ENCODE data around the gene TCF4. TPM values are rescaled to one million over a fixed set of nuclear protein-coding genes. Genes with fewer than 3 reads are reported as not detected.
A peak's percentile ranks its signal among the peaks of the same experiment; 100 is the strongest.

The TCF4 gene
- total RNA-seq, 4 donors from 2014 or later, result 114 to 190 (median 132) TPM

- intact Hi-C loops (cut with DNase I), result no loop called here
- TF ChIP-seq CTCF (IDR thresholded peaks at IDR 0.05) (no peak), POLR2A (IDR thresholded peaks at IDR 0.05) (no peak)
- Histone ChIP-seq H3K27me3 (no peaks in the 10 kb centered on the region), H3K27ac (no peak overlapping the region), H3K36me3 (no peaks in the 10 kb centered on the region), H3K4me1 (peaks cover 10 to 20% of the 10 kb centered on the region in 2 donors), H3K4me3 (replicated peaks in 1 of 3) (no peak overlapping the region), H3K9me3 (no peaks in the 10 kb centered on the region)
- peak; percentile 12 to 33 for DNase-seq
- 39 to 47% methylated on average over 2 to 5 of the region's 5 CpGs for WGBS, 2 donors
Observed at GRCh38 chr18:55497825-55498403, 90.1 kb downstream of the TCF4 start.

GRCh38 chr18:55494899-55495298 lies 93.1 kb downstream of the TCF4 start:
- no peak for DNase-seq
- no peak overlapping the region for H3K4me3 ChIP-seq (replicated peaks in 1 of 3)
- intact Hi-C loops (cut with DNase I), result no loop called here
- H3K27ac ChIP-seq, result no peak overlapping the region
- 71 to 77% methylated on average over 1 of the region's 1 CpG for WGBS, 2 donors
- TF ChIP-seq CTCF (IDR thresholded peaks at IDR 0.05) (no peak), POLR2A (IDR thresholded peaks at IDR 0.05) (no peak)
- no peaks in the 10 kb centered on the region for H3K27me3 ChIP-seq
- peaks cover 5 to 13% of the 10 kb centered on the region in 2 donors for H3K4me1 ChIP-seq
- H3K9me3 ChIP-seq, result no peaks in the 10 kb centered on the region
- H3K36me3 ChIP-seq, result no peaks in the 10 kb centered on the region

- 90 to 100% methylated on average over 1 of the region's 1 CpG for WGBS, 2 donors
- intact Hi-C loops (cut with DNase I), result no loop called here
- Histone ChIP-seq H3K4me1 (peaks cover 5 to 9% of the 10 kb centered on the region in 2 donors), H3K27me3 (no peaks in the 10 kb centered on the region), H3K4me3 (replicated peaks in 1 of 3) (no peak overlapping the region), H3K27ac (no peak overlapping the region), H3K9me3 (no peaks in the 10 kb centered on the region), H3K36me3 (no peaks in the 10 kb centered on the region)
- DNase-seq, result no peak
- TF ChIP-seq CTCF (IDR thresholded peaks at IDR 0.05), result no peak
- TF ChIP-seq POLR2A (IDR thresholded peaks at IDR 0.05), result no peak
Observed at GRCh38 chr18:55494441-55494840, 93.6 kb downstream of the TCF4 start.

GRCh38 chr18:55491616-55492015 lies 96.4 kb downstream of the TCF4 start:
- Histone ChIP-seq H3K4me1 (peaks cover 0 to 17% of the 10 kb centered on the region in 2 donors), H3K4me3 (replicated peaks in 1 of 3) (no peak overlapping the region), H3K27me3 (no peaks in the 10 kb centered on the region), H3K36me3 (no peaks in the 10 kb centered on the region), H3K9me3 (no peaks in the 10 kb centered on the region), H3K27ac (no peak overlapping the region)
- 88 to 94% methylated on average over 4 of the region's 4 CpGs for WGBS, 2 donors
- intact Hi-C loops (cut with DNase I), result no loop called here
- no peak for DNase-seq
- TF ChIP-seq CTCF (IDR thresholded peaks at IDR 0.05) (no peak), POLR2A (IDR thresholded peaks at IDR 0.05) (no peak)

GRCh38 chr18:55489034-55489986 lies 98.7 kb downstream of the TCF4 start:
- 55 to 58% methylated on average over 10 of the region's 10 CpGs for WGBS, 2 donors
- intact Hi-C loops (cut with DNase I), result no loop called here
- TF ChIP-seq POLR2A (IDR thresholded peaks at IDR 0.05) (no peak), CTCF (IDR thresholded peaks at IDR 0.05) (no peak)

More at GRCh38 chr18:55489034-55489986, 98.7 kb downstream of the TCF4 start:
- peaks cover 0 to 13% of the 10 kb centered on the region in 2 donors for H3K4me1 ChIP-seq
- H3K36me3 ChIP-seq, result no peaks in the 10 kb centered on the region
- no peak for DNase-seq
- no peaks in the 10 kb centered on the region for H3K27me3 ChIP-seq
- H3K9me3 ChIP-seq, result no peaks in the 10 kb centered on the region
- H3K27ac ChIP-seq, result no peak overlapping the region
- no peak overlapping the region for H3K4me3 ChIP-seq (replicated peaks in 1 of 3)
